T-helper 1 cell treated with Interleukin-12 subunit alpha and Interleukin-12 subunit beta and Interleukin-4 antibody, amounts not matched to agents 30 μg/mL and 1 μg/mL, for 36 hours (primary cell): ENCODE data around the gene OST4.

Source experiments
- H3K27ac Mint-ChIP-seq: one replicate; pipeline ENCODE4 v1.8.0; 2021; ENCODE audit warnings: mild to moderate bottlenecking, mixed read lengths
- H3K27me3 Mint-ChIP-seq: one replicate; pipeline ENCODE4 v1.8.0; 2021; ENCODE audit warnings: low read depth, mixed read lengths
- H3K36me3 Mint-ChIP-seq: one replicate; pipeline ENCODE4 v1.8.0; 2021; ENCODE audit warnings: low read depth, mixed read lengths
- H3K4me1 Mint-ChIP-seq: one replicate; pipeline ENCODE4 v1.8.0; 2021; ENCODE audit warnings: low read depth, mixed read lengths
- H3K4me3 Mint-ChIP-seq: one replicate; pipeline ENCODE4 v1.8.0; 2021; ENCODE audit warnings: mild to moderate bottlenecking, moderate library complexity, mixed read lengths
- H3K9me3 Mint-ChIP-seq: one replicate; pipeline ENCODE4 v1.8.0; 2021; ENCODE audit warnings: mixed read lengths

Gene OST4

DNA sequence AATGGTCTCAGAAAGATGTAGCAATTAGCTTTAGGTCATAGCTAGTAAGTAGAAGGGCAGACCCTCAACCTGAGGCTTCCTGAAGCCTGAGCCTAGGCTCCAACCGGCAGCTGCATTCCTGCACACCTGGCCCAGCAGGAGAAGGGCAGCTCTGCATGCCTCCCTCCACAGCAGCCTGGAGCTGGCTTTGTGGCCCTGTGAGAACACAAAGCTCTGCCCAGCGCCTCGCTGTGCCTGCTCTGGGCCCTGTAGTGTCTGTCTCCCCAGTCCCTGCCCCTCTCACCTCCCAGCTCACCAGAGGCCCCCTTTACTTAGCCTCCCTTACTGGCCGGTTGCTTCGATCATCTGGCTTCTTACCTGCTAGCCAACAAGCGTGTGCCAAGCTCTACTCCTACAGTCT lies 32.0 kb downstream of the OST4 start:
- H3K4me1 Mint-ChIP-seq, result peaks cover 11% of the 10 kb centered on the region
- H3K4me3 Mint-ChIP-seq, result no peak overlapping the region
- no peak overlapping the region for H3K27ac Mint-ChIP-seq
- peaks cover 56% of the 10 kb centered on the region for H3K36me3 Mint-ChIP-seq
- H3K27me3 Mint-ChIP-seq, result no peaks in the 10 kb centered on the region
- H3K9me3 Mint-ChIP-seq, result no peaks in the 10 kb centered on the region

GRCh38 chr2:27038631-27039339 lies 32.7 kb downstream of the OST4 start:
- Mint-ChIP-seq H3K4me1 (peaks cover 17% of the 10 kb centered on the region), H3K27ac (no peak overlapping the region), H3K4me3 (no peak overlapping the region), H3K27me3 (no peaks in the 10 kb centered on the region), H3K36me3 (peaks cover 61% of the 10 kb centered on the region), H3K9me3 (no peaks in the 10 kb centered on the region)

GRCh38 chr2:27038012-27038411 lies 33.4 kb downstream of the OST4 start:
- Mint-ChIP-seq H3K27me3 (no peaks in the 10 kb centered on the region), H3K27ac (no peak overlapping the region), H3K9me3 (no peaks in the 10 kb centered on the region), H3K36me3 (peaks cover 62% of the 10 kb centered on the region), H3K4me1 (peaks cover 22% of the 10 kb centered on the region), H3K4me3 (no peak overlapping the region)

DNA sequence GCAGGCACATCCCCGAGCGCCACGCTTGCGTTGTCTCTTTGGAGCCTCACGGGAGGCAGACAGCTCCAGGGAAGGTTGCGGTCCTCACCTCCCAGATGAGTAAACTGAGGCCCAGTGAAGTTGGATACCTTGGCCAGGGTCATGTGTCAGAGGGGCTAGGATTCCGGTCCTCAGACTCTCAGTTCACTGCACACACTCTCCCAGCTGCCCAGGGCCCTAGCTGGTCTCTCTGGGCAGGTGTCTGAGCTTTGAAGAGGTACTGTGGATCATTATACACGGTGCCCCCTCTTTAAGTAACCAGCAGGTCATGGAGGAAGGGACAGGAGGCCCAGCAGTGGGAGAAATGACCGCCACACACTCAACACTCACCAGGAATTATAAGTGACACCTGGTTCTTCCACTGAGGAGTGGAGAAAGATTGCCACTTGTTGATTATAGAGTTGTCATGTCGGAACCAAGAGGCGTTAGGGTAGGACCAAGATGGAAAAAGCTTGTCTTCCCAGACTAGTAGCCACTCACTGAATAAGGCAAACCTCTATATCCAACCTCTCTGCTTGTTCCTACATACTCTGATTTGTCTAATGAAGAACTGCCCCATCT lies 38.1 kb downstream of the OST4 start:
- no peaks in the 10 kb centered on the region for H3K9me3 Mint-ChIP-seq
- no peaks in the 10 kb centered on the region for H3K27me3 Mint-ChIP-seq
- H3K27ac Mint-ChIP-seq, result peak overlapping the region; percentile 88
- H3K36me3 Mint-ChIP-seq, result peaks cover 42% of the 10 kb centered on the region
- peaks cover 44% of the 10 kb centered on the region for H3K4me1 Mint-ChIP-seq
- H3K4me3 Mint-ChIP-seq, result peak overlapping the region; percentile 95

- Mint-ChIP-seq H3K27me3 (no peaks in the 10 kb centered on the region), H3K36me3 (peaks cover 42% of the 10 kb centered on the region), H3K27ac (peak within 1 kb of the TSS; percentile 88), H3K9me3 (no peaks in the 10 kb centered on the region), H3K4me3 (peak within 1 kb of the TSS; percentile 95), H3K4me1 (peaks cover 44% of the 10 kb centered on the region)
Measured at GRCh38 chr2:27032495-27033252, 38.8 kb downstream of the OST4 start, which contains the start of gene TMEM214. Gene TMEM214, plus strand, starts transcription at chr2:27032965. Its CDS starts 51 bp downstream, at chr2:27033016.

- Mint-ChIP-seq H3K9me3 (no peaks in the 10 kb centered on the region), H3K27ac (no peak overlapping the region), H3K36me3 (peaks cover 17% of the 10 kb centered on the region), H3K4me3 (no peak overlapping the region), H3K27me3 (no peaks in the 10 kb centered on the region), H3K4me1 (peaks cover 32% of the 10 kb centered on the region)
Measured at GRCh38 chr2:27029051-27029450, 42.4 kb downstream of the OST4 start.

GRCh38 chr2:27027211-27027651 lies 44.2 kb downstream of the OST4 start:
- no peak overlapping the region for H3K4me3 Mint-ChIP-seq
- H3K27ac Mint-ChIP-seq, result no peak overlapping the region
- no peaks in the 10 kb centered on the region for H3K27me3 Mint-ChIP-seq
- H3K9me3 Mint-ChIP-seq, result no peaks in the 10 kb centered on the region
- H3K36me3 Mint-ChIP-seq, result peaks cover 14% of the 10 kb centered on the region
- H3K4me1 Mint-ChIP-seq, result peaks cover 24% of the 10 kb centered on the region

GRCh38 chr2:27025861-27026851 lies 45.3 kb downstream of the OST4 start:
- Mint-ChIP-seq H3K36me3 (peaks cover 12% of the 10 kb centered on the region), H3K27me3 (no peaks in the 10 kb centered on the region), H3K4me1 (peaks cover 14% of the 10 kb centered on the region), H3K4me3 (no peak overlapping the region), H3K27ac (peak overlapping the region; percentile 17), H3K9me3 (no peaks in the 10 kb centered on the region)

GRCh38 chr2:27025281-27025800 lies 46.1 kb downstream of the OST4 start:
- no peaks in the 10 kb centered on the region for H3K27me3 Mint-ChIP-seq
- H3K4me1 Mint-ChIP-seq, result peaks cover 13% of the 10 kb centered on the region
- H3K36me3 Mint-ChIP-seq, result peaks cover 11% of the 10 kb centered on the region
- no peak overlapping the region for H3K27ac Mint-ChIP-seq
- no peaks in the 10 kb centered on the region for H3K9me3 Mint-ChIP-seq
- no peak overlapping the region for H3K4me3 Mint-ChIP-seq

DNA sequence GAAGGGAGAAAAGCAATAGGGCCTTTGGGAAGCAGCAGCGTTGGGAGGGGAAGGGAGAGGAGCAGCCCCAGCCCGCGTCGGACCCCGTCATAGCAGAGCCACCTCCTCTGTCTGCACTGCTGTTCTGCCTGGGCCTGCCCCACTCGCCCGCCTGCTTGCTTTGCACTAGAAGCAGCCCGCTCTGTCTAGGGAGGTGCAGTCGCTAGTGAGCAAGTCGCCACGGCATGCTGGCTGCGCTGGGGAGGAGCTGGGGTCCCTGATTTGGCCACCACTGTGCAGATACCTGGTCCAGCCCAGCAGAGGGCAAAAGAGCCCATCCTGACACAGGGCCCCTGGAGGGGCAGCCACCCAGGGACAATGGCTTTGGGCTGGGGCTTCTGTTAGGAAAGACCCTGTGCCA lies 46.6 kb downstream of the OST4 start:
- H3K27me3 Mint-ChIP-seq, result no peaks in the 10 kb centered on the region
- H3K4me3 Mint-ChIP-seq, result no peak overlapping the region
- H3K9me3 Mint-ChIP-seq, result no peaks in the 10 kb centered on the region
- H3K27ac Mint-ChIP-seq, result no peak overlapping the region
- peaks cover 9% of the 10 kb centered on the region for H3K36me3 Mint-ChIP-seq
- peaks cover 9% of the 10 kb centered on the region for H3K4me1 Mint-ChIP-seq

DNA sequence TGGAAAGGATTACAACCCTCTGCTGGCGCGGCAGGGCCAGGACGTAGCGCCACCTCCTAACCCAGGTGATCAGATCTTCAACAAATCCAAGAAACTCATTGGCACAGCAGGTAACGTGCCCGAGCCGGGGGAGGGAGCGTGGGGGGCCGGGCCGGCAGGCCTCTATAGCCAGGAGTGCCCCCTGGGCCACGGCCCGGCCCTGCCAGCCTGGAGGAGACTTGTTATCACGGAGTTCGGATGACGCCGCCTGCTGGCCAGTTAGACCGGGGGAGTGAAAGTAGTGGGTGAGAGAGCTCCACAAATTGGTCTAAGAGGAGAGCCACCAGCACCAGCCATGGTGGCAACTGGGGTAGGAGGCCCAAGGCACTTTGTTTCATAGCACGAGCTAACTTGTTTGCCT lies 47.3 kb downstream of the OST4 start:
- Mint-ChIP-seq H3K4me3 (no peak overlapping the region), H3K4me1 (peaks cover 3% of the 10 kb centered on the region), H3K36me3 (peaks cover 9% of the 10 kb centered on the region), H3K27ac (no peak overlapping the region), H3K27me3 (no peaks in the 10 kb centered on the region), H3K9me3 (no peaks in the 10 kb centered on the region)

DNA sequence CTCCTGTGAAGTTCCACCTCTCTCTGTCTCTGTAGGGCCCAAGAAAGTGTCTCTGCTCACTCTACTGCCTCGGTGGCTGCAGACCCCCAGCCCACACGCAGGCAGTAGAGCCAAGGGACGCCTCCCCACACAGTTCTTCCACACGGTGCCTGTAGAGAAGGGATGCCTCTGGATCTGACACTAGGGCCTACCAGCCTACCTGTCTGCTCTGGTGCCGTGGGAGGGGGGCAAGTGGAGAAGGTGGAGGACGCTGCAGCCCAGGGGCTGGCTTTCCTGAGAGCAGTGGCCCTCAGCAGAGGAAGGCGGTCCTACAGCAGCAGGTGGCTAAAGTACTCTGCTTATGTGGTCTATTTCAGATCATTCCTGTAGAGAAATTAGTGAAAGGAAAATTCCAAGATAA lies 47.7 kb downstream of the OST4 start:
- H3K27me3 Mint-ChIP-seq, result no peaks in the 10 kb centered on the region
- peaks cover 8% of the 10 kb centered on the region for H3K36me3 Mint-ChIP-seq
- no peak overlapping the region for H3K27ac Mint-ChIP-seq
- no peak overlapping the region for H3K4me3 Mint-ChIP-seq
- H3K4me1 Mint-ChIP-seq, result no peaks in the 10 kb centered on the region
- no peaks in the 10 kb centered on the region for H3K9me3 Mint-ChIP-seq

DNA sequence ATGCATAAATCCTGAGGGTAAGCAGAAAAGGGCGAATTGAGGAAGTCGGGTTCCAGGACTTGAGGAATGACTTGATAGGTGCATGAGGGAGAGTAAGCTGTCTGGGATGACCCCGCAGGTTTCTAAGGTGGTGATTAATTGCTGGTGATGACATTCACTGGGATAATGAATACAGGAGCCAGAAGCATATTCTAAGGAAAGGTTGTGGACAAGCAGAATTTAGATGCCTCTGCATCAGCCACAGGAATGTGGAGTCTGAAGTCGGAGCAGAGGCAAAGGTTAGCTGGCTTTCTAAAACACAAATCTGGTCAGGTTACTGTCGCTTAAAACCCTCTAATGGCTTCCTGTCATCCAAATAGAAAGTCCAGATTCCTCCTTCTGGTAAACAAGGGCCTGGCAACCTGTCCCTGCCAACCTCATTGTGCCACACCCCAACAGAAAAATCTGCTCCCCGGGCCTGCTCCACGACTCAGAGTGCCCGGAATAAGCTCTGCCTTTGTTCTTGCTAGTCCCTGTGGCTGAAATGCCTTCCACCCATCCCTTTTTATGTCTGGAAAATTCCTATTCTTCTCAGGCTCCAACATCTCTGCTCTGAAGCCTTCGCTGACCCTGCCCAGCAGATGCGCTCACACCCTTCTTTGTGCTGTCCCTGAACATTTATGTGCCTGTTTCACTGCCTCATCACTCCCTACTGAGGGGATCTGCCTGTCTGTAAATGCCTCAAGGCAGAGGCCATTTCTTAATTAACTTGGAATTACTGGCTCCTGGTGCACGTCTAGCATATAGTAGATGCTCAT lies 50.0 kb downstream of the OST4 start:
- Mint-ChIP-seq H3K9me3 (no peaks in the 10 kb centered on the region), H3K27ac (no peak overlapping the region), H3K4me3 (no peak overlapping the region), H3K36me3 (peaks cover 3% of the 10 kb centered on the region), H3K4me1 (no peaks in the 10 kb centered on the region), H3K27me3 (no peaks in the 10 kb centered on the region)
